NCI-H524 (cell line): ENCODE measurements around the gene MRPS14.
"Not testable (repeated sequence)": the region's sequence is repeated elsewhere in the genome, so short reads cannot be mapped to it uniquely, and the experiment has no call there.

Experiments
- DNase-seq, 2 experiments: peaks; one replicate each; lab custom pipeline; 2025; lab: John Stamatoyannopoulos, UW

The MRPS14 gene

DNA sequence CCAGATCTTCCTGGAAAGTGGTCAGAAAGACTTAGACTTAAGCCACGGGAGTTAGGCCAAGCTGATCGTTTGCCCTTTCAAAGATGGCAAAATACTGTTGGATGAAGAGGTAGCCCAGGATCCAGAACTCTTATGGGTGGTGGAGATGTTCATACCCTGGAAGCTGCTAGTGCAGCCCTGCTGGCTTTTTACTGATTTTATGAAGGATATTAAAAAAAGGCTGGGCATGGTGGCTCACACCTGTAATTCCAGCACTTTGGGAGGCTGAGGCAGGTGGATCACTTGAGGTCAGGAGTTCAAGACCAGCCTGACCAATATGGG is 657 bp upstream of the MRPS14 start:
- DNase-seq, result not testable (repeated sequence)

DNA sequence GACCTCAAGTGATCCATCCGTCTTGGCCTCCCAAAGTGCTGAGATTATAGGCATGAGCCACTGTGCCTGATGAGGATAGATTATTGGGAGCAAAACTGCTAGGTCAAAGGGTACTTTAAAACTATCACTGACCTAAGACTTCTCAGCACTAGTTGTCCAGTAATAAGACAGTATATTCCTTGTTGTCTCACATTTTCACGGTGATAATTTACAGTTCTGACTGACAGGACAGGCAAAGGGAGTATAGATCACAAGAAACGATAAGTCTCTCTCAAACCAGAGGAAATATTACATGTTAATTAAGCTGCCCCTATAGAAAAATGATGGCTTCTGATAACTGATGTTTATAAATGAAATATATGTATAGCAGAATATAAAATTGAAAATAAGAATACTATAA is 3.7 kb downstream of the MRPS14 start:
- DNase-seq, result no peak

DNA sequence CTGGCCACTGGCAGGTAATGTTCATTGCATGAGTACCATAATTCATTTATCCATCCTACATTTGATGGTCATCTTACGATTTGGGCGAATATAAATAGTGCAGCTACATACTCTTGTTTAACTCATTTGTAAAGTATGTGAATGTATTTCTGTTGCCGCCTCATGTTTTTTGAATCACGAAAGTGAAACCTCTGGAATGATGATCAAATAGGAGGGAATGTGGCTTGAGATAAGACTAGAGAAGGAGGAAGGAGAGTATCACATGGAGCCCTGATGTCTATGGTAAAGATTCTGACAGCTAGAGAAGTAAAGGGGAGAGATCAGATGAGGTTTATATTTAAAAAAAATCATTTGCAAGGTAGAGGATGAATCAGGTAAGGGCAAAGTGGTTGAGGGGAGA is 8.0 kb downstream of the MRPS14 start:
- no peak for DNase-seq

DNA sequence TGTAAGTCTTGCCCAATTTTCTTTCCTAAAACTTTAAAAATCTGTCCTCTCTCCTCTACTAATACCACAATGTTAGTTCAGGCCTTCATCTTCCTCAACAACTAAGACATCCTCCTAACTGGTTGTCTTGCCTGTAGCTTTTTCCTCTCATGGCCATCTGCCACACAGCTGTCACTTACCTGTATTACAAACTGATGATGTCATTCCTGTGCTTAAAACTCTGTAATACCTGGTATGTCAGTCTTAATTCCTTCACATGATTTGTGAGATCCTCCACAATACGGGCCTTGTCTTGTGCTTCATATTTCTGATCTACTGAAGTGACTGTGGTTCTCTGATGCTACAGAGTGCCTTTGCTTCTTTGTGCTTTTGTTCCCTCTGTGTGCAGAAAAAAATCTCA is 9.8 kb downstream of the MRPS14 start:
- DNase-seq, result peak in 1 of 2 experiments; percentile 8

DNA sequence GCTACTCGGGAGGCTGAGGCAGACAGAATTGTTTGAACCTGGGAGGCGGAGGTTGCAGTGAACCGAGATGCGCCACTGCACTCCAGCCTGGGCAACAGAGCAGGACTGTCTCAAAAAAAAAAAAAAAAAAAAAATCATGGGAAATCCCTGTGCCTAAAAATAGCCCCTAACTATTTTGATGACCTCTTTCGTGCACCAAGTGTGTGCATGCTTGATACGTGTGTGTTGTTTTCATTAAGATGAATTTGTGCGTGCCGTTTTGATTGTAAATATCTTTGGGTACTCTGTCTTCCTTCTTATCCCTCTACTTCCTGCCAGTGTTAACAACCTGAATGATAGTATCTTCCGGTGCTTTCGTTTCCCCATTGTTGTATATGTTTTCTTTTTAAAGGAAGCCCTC is 13.7 kb downstream of the MRPS14 start:
- no peak for DNase-seq

DNA sequence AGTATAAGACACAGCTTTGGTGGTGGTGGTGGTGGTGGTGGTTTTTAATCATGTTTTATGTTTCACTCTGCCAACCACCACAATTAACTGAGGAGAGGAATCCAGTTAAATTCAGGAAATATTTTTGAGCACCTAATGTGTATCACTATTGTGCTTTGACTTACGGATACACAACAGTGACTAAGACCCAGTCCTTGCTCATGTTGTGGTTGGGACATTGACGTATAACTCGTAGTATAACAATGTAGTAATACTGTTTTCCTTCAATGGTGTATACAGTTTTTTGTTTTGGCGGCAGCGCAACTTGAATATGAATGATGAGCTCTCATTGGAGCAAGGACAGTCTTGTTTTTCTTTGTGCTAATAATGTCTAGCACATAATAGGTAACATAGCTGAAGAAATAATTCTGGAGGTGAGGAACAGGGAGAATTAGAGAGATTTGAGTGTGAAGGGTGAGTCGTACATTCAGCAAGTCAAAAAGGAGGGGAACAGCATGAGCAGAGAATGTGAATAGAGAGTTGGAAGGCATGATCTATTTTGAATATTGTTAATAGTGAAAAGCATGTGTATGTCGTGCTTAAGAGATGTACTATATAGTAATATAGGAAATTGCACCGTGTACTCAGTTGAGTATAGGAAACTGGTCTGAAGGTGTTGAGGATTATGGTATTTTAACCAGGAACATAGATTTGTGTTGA is 18.0 kb downstream of the MRPS14 start:
- no peak for DNase-seq

DNA sequence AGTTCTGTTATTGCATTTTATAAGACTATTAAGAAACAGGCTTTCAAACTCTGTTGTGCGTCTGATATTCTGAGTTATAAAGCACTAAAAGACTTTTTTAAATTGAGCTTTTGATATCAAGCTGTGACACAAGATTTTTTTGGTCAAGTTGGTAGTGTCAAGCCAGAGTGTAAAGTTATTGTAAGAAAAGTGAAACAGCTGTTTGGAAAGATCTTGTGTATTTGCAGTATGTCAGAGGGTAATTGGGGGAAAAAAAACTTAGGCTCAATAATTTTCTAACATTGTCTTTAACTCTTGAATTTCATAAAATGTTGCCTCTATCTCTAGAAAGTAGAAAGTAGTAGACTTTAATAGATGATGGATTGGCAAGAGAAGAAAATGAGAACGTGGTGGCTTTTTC is 19.7 kb downstream of the MRPS14 start:
- DNase-seq, result no peak

DNA sequence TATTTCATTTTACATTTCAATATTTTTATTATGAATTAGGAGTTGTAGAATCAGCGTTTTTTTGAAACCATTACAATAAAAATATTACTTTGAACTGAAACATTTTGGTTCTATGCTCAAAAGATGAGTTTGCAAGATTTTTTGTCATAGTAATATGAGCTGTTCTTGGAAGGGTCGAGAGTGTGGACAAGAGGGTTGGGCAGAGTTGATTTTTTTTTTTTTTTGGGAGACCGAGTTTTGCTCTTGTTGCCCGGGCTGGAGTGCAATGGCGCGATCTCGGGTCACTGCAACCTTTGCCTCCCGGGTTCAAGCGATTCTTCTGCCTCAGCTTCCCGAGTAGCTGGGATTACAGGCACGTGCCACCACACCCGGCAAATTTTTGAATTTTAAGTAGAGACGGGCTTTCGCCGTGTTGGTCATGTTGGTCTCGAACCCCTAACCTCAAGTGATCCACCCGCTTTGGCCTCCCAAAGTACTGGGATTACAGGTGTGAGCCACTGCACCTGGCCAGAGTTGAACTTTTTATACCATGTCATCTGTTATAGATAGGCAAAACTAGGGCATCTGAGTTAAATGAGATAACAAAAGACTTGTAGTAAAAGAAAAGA is 20.2 kb downstream of the MRPS14 start:
- no peak for DNase-seq

DNA sequence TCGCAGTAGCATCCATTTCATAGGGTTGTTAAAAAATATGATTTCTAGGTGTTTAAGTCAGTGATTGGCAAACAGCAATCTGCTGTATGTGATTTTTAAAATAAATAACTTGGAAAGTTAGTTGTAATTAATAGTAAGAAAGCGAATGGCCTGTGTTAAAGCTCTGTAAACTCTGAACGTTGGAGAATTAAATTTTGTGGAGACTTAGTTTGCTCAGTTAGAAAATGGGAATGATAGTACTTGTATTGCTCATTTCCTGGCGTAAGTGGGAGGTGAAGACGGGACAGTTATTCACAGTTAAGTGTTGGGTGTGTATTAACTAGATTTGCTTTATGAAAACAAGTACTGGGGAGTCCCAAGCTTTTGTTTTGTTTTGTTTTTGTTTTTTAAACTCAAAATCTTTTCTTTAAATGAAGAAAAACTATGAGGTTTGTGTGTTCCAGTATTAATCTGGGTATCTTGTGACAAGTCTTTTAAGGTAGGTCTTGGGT is 22.5 kb downstream of the MRPS14 start:
- no peak for DNase-seq

DNA sequence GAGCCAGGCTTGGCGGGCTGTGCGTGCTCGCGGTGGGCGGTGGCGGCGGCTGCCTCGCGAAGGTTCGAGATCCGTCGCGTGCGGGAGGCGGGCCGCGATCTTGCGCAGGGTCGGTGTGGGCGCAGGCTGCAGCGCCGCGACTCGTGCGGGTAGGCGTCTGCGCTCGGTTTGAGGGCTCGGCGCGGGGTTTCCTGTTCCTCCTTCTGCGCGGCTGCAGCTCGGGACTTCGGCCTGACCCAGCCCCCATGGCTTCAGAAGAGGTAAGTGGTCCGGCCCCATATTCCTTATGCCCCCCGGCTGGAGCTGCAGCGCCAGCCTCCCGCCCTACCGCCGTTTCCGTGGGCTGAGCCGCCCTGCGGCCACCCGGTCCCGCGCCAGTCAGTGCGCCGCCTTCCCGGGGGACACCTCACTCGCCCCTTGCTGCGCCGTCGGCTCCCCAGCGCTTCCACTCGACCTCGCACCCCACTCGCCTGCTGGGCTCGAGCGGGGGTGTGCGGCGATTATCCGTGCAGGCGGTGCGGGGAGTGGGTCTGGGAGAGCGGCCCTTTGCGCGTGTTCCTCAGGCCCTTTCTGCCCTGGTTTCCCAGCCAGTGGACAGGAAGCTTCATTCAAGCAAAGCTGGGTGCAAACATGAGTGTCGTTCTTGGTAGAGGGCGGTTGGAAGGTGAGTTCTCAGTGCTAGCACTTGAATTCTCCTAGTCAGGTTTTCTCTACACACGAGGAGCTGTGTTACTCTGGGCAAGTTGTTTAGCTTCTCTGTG is 23.1 kb downstream of the MRPS14 start, which contains the start of gene CACYBP:
CACYBP (plus strand) TSS at position 12 of the 761 bp plus-strand sequence; CDS start at position 246, 234 bp downstream.
- DNase-seq, result peak in 1 of 2 experiments; percentile 52

DNA sequence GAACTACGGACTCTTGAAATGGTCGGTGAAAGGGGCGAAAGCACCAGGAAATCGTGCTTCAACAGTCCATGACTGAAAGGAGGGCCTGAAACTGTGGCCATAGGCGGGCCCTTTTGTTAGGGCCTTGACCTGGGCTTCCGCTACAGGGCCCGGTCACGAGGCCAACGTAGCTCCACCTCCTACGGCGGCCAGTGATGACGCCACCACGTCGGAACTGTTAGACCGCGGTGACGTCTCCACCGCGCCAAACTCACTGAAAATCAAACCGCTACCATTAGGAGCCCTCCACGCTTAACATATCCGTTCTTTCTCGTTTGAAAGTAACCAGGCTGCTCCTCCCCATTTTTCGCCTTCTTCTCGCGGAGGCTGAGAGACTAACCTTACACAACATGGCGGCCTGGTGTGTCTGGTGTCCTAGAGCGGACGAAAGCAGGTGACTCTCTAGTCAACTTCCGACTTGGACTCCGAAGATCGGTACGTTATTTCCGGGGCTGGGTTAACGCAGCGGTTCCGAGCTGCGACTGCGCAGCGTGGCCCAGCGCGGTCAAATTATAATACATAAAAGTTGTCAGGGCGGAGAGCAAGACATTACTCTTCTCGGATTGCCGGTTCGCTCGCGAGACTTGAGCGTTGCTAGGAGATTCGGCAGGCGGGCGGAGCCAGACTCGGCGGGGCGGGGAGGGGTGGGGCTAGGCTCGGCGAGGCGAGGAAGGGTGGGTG is 23.8 kb downstream of the MRPS14 start:
- peak; percentile 88 to 98 for DNase-seq

DNA sequence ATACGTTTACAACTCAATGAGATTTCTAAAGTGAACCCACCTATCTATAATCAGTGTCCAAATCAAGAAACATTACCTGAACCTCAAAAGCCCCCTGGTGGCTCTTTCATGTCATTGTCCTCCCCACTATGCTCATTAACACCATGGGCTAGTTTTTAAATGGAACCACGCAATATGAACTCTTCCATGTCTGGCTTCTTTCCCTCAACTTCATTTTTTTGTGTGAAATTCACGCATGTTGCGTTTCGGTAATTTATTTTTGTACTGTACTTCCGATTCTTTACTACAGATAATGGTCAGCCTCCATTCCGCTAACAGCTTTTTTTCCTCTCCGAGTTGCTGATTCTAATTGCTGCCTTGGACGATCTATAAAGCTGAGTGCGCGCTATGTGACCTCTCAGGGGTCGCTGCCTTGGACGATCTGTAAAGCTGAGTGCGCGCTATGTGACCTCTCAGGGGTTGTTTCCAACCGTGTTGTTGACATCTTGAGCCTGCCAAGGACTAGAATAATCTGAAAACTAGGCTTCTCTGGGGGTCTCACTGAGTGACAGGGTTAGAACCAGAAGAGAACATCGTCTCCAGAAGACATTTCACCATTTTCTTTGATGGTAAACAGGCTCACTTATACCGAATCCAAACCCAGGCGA is 24.5 kb downstream of the MRPS14 start:
- peak; percentile 80 to 81 for DNase-seq

DNA sequence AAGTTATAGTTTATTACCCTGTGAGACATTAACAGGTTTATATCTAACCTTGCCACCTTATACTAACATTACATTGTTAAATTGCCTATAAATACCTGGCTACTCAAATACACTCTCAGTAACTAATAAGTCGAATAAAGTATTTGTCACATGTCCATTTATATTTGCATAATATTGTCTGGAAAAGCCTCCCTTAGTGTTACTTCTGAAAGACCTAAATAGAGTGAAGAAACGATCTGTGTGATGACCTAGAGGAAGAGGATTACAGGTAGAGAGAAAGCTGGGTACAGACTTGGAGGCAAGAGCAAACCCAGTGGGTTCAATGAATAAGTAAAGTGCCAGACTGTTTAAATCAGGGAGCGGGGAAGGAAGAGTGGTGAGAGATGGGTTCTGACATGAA is 26.2 kb downstream of the MRPS14 start:
- DNase-seq, result no peak

DNA sequence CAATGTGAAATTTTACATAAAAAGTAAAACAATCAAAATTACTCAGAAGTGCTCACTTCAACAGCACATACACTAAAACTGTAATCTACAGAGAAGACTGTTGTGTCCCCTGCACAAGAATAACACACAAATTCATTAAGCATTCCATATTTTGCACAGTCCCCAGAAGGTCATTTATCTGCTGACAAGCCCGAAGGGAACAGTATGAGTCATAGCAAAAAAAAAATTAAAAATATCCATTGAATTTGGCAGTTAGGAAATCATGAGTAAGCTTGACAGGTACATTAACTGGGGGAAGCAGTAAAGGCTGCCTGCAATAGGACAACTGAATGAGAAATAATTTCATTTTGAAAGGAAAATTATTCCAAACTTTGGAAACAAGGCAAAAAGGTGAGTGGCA is 26.7 kb downstream of the MRPS14 start:
- DNase-seq, result no peak

DNA sequence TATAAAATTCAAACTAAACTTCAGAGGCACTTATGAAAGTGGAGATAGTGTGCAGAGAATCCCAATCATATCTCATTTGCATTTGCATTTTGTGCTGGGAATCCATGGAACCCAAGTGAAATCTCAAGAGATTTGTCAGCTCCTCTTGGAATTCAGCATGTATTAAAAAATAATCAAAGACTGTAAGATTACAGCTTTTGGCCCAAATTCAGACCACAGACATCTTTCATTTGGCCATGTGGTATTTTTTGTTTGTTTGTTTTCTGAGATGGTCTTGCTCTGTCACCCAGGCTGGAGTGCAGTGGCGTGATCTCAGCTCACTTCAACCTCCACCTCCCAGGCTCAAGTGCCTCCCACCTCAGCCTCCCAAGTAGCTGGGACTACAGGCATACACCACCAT is 27.3 kb downstream of the MRPS14 start:
- DNase-seq, result no peak

DNA sequence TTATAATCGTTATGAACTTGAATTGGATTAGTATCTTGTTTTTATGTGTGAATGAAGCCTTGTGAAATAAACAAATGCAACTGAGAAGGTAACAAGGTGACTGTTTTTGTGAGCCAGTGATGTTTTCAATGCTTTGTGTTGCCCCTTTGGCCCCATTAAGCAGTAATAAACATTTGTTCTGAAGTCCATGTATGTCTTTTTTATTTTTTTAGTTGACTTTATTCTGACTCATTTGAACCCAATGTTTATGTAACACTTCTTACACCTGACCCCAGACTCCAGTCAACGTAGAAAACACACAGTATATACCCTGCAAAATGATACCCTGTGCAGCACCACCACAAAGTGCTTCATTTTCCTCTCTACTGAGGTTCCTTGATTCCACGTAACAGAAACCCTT is 28.1 kb downstream of the MRPS14 start:
- no peak for DNase-seq

DNA sequence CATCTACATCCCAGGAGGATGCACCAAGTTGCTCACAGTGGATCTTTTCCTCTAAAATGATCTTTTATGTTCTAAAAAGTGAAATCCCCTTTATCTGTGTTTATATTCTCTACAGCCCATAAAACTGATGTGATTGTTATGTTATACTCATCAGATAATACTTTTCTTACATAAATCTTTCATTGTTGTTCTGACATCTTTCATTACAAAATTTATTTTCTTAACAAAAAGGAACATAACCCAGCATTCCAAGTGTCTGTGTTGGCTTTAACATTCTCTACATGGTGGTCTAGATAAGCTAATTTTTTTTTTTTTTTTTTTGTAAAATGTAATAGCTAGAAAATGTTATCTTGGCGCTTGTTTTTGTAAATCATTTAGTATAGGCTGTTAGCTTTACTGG is 31.8 kb downstream of the MRPS14 start:
- DNase-seq, result no peak

DNA sequence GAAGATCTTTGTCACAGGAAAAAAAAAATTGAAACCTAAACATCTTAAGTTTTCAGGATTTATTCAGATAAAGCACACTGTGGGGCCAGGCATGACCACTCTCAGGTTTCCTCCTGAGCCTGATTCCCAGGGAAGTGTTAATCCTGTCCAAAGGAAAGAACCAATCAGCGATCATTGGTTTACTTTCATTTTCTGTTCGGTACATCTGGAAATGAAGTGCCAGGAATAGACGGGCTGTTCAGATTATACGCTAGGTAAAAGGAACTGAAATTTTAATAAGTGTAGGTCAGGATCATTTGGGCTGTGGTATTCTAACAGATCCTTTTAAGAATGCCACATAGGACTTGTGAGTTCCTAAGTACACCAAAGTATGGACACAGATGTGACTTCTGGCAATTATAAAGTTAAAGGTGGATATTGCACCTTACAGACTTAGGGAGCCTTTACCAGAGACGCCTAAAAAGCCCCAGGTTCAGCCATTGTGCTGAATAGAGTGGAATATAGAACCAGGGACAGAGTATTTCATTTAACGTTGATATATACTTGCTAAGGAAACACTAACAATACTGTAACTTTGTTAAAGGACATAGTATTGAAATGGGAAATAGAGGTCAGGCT is 32.7 kb downstream of the MRPS14 start:
- peak; percentile 7 to 35 for DNase-seq

DNA sequence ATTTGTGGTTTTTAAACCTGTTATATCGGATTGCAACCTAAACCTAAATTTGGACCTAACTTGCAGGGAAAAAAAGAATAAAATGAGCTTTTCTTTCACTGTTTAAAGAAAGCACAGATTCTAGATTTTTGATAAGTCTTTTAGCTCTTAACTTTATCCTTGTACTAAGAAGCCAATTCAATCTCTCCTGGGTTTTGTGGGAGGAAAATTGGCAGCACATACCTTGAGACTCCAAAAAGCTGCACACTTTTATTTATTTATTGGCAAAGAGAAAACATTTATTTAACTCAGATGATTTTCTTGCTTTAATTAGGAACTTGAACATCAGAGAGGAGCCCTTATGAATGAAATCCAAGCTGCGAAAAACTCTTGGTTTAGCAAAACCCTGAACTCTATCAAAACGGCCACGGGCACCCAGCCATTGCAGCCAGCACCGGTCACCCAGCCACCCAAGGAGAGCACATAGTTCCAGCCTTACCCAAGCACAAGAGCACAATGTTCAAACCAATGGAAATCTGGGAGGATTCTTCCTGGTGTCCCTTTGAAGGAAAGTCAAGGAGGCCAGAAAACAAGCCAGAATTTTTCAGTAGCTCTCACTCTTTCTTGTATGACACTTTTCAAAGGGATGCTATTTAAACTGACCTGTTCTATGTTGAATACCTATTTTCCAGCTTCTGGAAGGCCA is 33.5 kb downstream of the MRPS14 start:
- no peak for DNase-seq

DNA sequence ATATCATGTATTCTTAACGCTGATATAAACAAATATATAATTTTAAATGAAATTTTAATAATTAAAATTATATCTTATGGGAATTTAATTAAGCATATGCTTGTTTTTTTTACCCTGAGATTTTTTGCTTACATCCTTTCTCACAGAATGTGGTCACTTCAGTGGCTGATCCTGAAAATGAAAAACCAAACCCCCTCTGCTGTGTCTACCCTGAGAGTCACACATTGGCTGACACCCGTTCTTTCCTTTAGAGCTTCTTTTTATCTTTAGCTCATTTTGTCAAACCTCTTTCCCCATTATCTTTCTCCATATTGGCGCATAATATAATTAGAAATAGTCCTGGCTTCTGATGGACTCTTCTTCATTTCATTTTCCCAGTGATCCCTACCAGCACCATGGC is 34.2 kb downstream of the MRPS14 start:
- DNase-seq, result no peak

DNA sequence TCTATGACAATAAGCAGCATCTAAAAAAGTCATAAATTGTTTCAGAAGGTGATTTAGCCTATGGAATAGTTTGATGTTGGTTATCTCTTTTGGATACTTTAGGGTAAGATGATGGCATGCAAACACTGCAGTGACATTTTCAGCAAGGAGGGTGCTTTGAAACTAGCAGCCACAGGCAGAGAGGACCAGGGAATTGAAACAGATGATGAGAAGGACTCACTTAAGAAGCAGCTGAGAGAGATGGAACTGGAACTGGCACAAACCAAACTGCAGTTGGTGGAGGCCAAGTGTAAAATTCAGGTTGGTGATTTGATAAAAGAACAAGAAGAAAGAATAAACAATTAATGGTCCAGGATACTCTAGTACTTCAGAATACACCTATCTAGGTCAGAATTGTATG is 34.7 kb downstream of the MRPS14 start:
- no peak for DNase-seq
